Psoas muscle (tissue), 8 donors: ENCODE measurements around the gene ZDHHC4. TPM values are rescaled to one million over a fixed set of nuclear protein-coding genes. Genes with fewer than 3 reads are reported as not detected.
A peak's percentile ranks its signal among the peaks of the same experiment; 100 is the strongest.
"Not testable (repeated sequence)": the region's sequence is repeated elsewhere in the genome, so short reads cannot be mapped to it uniquely, and the experiment has no call there.

ENCODE experiments used
- ATAC-seq, 4 donors: fragments of 200-7000 bp; cut with Tn5 transposase; one replicate each; pipeline ENCODE4 v1.9.1; 2020; ENCODE audit warnings: moderate library complexity in 3 of 4, mild to moderate bottlenecking in 2 of 4
- DNase-seq, 2 donors: peaks; one replicate each; pipeline ENCODE4 v3.0.0-alpha.2; 2020
- H3K27ac ChIP-seq: fragments of 200-600 bp; one replicate; pipeline ENCODE4 v1.8.0; 2022
- H3K27me3 ChIP-seq, 3 donors: fragments of 200-600 bp in 1 of 3; one replicate each; pipeline versions ENCODE4 v1.6.1 to v1.8.0; 2013 to 2022; ENCODE audit warnings: low read length in 2 of 3, mild to moderate bottlenecking in 2 of 3, moderate library complexity in 1 of 3; ENCODE audit not compliant: insufficient read depth in 3 of 3
- H3K36me3 ChIP-seq, 2 donors: fragments of 200-600 bp in 1 of 2; one replicate each; pipeline versions ENCODE4 v1.6.1 to v1.8.0; 2013 to 2022; ENCODE audit warnings: low read depth in 1 of 2, mild to moderate bottlenecking in 1 of 2, moderate library complexity in 1 of 2; ENCODE audit not compliant: insufficient read depth in 1 of 2
- H3K4me1 ChIP-seq: fragments of 200-600 bp; one replicate; pipeline ENCODE4 v1.8.0; 2022
- H3K4me3 ChIP-seq: fragments of 200-600 bp; one replicate; pipeline ENCODE4 v1.8.0; 2022; ENCODE audit warnings: mild to moderate bottlenecking
- H3K9me3 ChIP-seq: fragments of 200-600 bp; one replicate; pipeline ENCODE4 v1.8.0; 2022
- CTCF ChIP-seq: fragments of 200-600 bp; IDR thresholded peaks from one replicate; pipeline ENCODE4 v1.8.0; 2022; ENCODE audit warnings: antibody characterized with exemption
- WGBS, 3 donors: extraction: QIAGEN DNeasy Blood & Tissue Kit; methylation state at CpG; one replicate each; pipeline versions ENCODE4 v1.1.6 to v1.1.7; 2013; 5-methylcytosine and 5-hydroxymethylcytosine counted together
- intact Hi-C, 2 donors: fragments of 100-400 bp; cut with DNase I; formaldehyde crosslinking; loops; one replicate each; pipeline versions ENCODE4 v1.11.0 to v1.14.2; 2022
- polyA plus RNA-seq, 3 donors: library from polyadenylated mRNA; stranded (reverse); fragments of 200-250 nt; gene quantifications; one replicate each; pipeline ENCODE4 v1.2.3, GENCODE V29; 2013
- total RNA-seq, 4 donors: library from RNA; stranded (reverse); fragmentation: NEBNext Ultra II Directional in 2 of 4; extraction: Animal tissue kit (Norgen Biotek cat#: 25700) in 2 of 4; gene quantifications; one replicate each; pipeline versions ENCODE4 v1.2.1 to v1.2.4, GENCODE V29; 2021 to 2023
- donor health status: healthy with polysubstance abuse.
- donor health status: DM: no; HTN: no; CAD: no; lungs with moderate emphysema.
- donor health status: Bipolar disorder and iron deficiency.
- donor health status: healthy.
- donor health status: DM: yes; HTN: yes; CAD: no.
- donor health status: DM: no; HTN: no; CAD: no.
- donor health status: DM: no; HTN: no; CAD: no.
- donor health status: DM: yes; HTN: yes; CAD: no.

Gene ZDHHC4
- total and polyA plus RNA-seq, 7 donors: 46.7 to 112 (median 60.0) TPM

- H3K27me3 ChIP-seq: peaks cover 0 to 2% (median 0%) of the 10 kb centered on the region in 3 donors
- no peaks in the 10 kb centered on the region for H3K4me1 ChIP-seq
- no peak overlapping the region for H3K4me3 ChIP-seq
- H3K36me3 ChIP-seq: no peaks in the 10 kb centered on the region
- no peak for TF ChIP-seq CTCF
- no peak overlapping the region for H3K27ac ChIP-seq
- intact Hi-C loops: no loop called here
- H3K9me3 ChIP-seq: no peaks in the 10 kb centered on the region
- WGBS, 3 donors: 81 to 83% (median 82%) methylated on average over 3 of the region's 3 CpGs
- no peak for ATAC-seq
- DNase-seq: no peak
Measured at GRCh38 chr7:6567886-6568285, 9.4 kb upstream of the ZDHHC4 start.

- no peak for TF ChIP-seq CTCF
- intact Hi-C loops: no loop called here
- peaks cover 0 to 2% (median 0%) of the 10 kb centered on the region in 3 donors for H3K27me3 ChIP-seq
- DNase-seq: no peak
- WGBS, 3 donors: 60 to 73% (median 63%) methylated on average over 7 of the region's 7 CpGs
- no peaks in the 10 kb centered on the region for H3K9me3 ChIP-seq
- no peaks in the 10 kb centered on the region for H3K4me1 ChIP-seq
- H3K4me3 ChIP-seq: no peak overlapping the region
- ATAC-seq: no peak
- no peaks in the 10 kb centered on the region for H3K36me3 ChIP-seq
- no peak overlapping the region for H3K27ac ChIP-seq
Measured at GRCh38 chr7:6571160-6571779, 6.0 kb upstream of the ZDHHC4 start.

GRCh38 chr7:6575281-6576023 is 1.8 kb upstream of the ZDHHC4 start:
- ATAC-seq (no peak), DNase-seq (no peak)
- Histone ChIP-seq H3K4me1 (peaks cover 5% of the 10 kb centered on the region), H3K4me3 (no peak overlapping the region), H3K9me3 (no peaks in the 10 kb centered on the region), H3K27ac (no peak overlapping the region), H3K27me3 (peaks cover 0 to 2% (median 0%) of the 10 kb centered on the region in 3 donors), H3K36me3 (peaks cover 3 to 21% of the 10 kb centered on the region in 2 donors)
- intact Hi-C loops: no loop called here
- 50 to 57% (median 51%) methylated on average over 9 of the region's 9 CpGs for WGBS, 3 donors
- TF ChIP-seq CTCF: no peak

GRCh38 chr7:6576024-6576866 is 1.0 kb upstream of the ZDHHC4 start:
- 67 to 81% (median 75%) methylated on average over 14 of the region's 14 CpGs for WGBS, 3 donors
- Histone ChIP-seq H3K27ac (peak overlapping the region; percentile 95), H3K27me3 (peaks cover 0 to 2% (median 0%) of the 10 kb centered on the region in 3 donors), H3K4me3 (peak overlapping the region; percentile 82), H3K9me3 (no peaks in the 10 kb centered on the region), H3K36me3 (peaks cover 6 to 29% of the 10 kb centered on the region in 2 donors), H3K4me1 (peaks cover 5% of the 10 kb centered on the region)
- no peak for TF ChIP-seq CTCF
- no peak for ATAC-seq
- intact Hi-C loops: no loop called here
- DNase-seq: no peak

GRCh38 chr7:6576867-6577368 is 336 bp upstream of the ZDHHC4 start:
- peak overlapping the region; percentile 95 for H3K27ac ChIP-seq
- H3K4me1 ChIP-seq, H3K27me3 ChIP-seq, DNase-seq, intact Hi-C loops, H3K9me3 ChIP-seq: not testable (repeated sequence)
- H3K4me3 ChIP-seq: peak overlapping the region; percentile 82
- peak in 1 of 4 donors; percentile 40 for ATAC-seq
- H3K36me3 ChIP-seq: peaks cover 9 to 36% of the 10 kb centered on the region in 2 donors
- 6 to 10% (median 7%) methylated on average over 13 to 14 of the region's 14 CpGs for WGBS, 3 donors
